Activated CD4-positive, alpha-beta T cell treated with anti-CD3 and anti-CD28 coated beads, Interleukin-2, Interleukin-4, amounts not matched to agents 100 ng/mL and 50 ng/mL, durations not matched to agents 16 hours and 8 hours (primary cell): ENCODE measurements around the gene NTNG2.

Experiments used
- DNase-seq: peaks from one replicate; pipeline ENCODE4 v3.0.0-alpha.2; 2020; ENCODE audit warnings: low spot score

The NTNG2 gene

GRCh38 chr9:132236662-132237311 is 74.9 kb downstream of the NTNG2 start:
- no peak for DNase-seq

GRCh38 chr9:132237481-132237880 is 75.6 kb downstream of the NTNG2 start:
- DNase-seq, result no peak

- no peak for DNase-seq
Measured at GRCh38 chr9:132238026-132238972, 76.4 kb downstream of the NTNG2 start.

GRCh38 chr9:132238992-132239391 is 77.1 kb downstream of the NTNG2 start:
- no peak for DNase-seq

- DNase-seq, result no peak
Measured at GRCh38 chr9:132239518-132239917, 77.7 kb downstream of the NTNG2 start.

- no peak for DNase-seq
Measured at GRCh38 chr9:132239999-132240840, 78.4 kb downstream of the NTNG2 start.

- DNase-seq, result peak; percentile 96
Measured at GRCh38 chr9:132240841-132241482, 79.1 kb downstream of the NTNG2 start.

GRCh38 chr9:132241483-132241839 is 79.6 kb downstream of the NTNG2 start:
- no peak for DNase-seq

GRCh38 chr9:132241840-132242620 is 80.2 kb downstream of the NTNG2 start:
- DNase-seq, result no peak

GRCh38 chr9:132242621-132243155 is 80.8 kb downstream of the NTNG2 start:
- DNase-seq, result no peak

- no peak for DNase-seq
Measured at GRCh38 chr9:132243156-132244074, 81.6 kb downstream of the NTNG2 start.

- no peak for DNase-seq
Measured at GRCh38 chr9:132244582-132245455, 83.0 kb downstream of the NTNG2 start.

GRCh38 chr9:132245465-132245864 is 83.6 kb downstream of the NTNG2 start:
- DNase-seq, result no peak

- DNase-seq, result no peak
Measured at GRCh38 chr9:132247942-132248341, 86.1 kb downstream of the NTNG2 start.

- no peak for DNase-seq
Measured at GRCh38 chr9:132249123-132249522, 87.3 kb downstream of the NTNG2 start.

- DNase-seq, result no peak
Measured at GRCh38 chr9:132249690-132250089, 87.8 kb downstream of the NTNG2 start.

GRCh38 chr9:132250324-132251262 is 88.7 kb downstream of the NTNG2 start:
- DNase-seq, result no peak

- no peak for DNase-seq
Measured at GRCh38 chr9:132260846-132261245, 99.0 kb downstream of the NTNG2 start.
